HG03575 (cell line): ENCODE measurements around the gene DIO1.

ENCODE experiments used
- ATAC-seq: cut with Tn5 transposase; IDR thresholded peaks from one replicate; pipeline ENCODE4 v1.9.1; 2021; ENCODE audit not compliant: unreplicated experiment, insufficient number of reproducible peaks, low FRiP score; ENCODE audit errors: extremely low read depth

The DIO1 gene

GRCh38 chr1:53934170-53934765 lies 40.3 kb downstream of the DIO1 start:
- ATAC-seq = no peak

GRCh38 chr1:53936430-53936829 lies 42.4 kb downstream of the DIO1 start:
- ATAC-seq = no peak

- ATAC-seq = no peak
Observed at GRCh38 chr1:53938136-53938830, 44.3 kb downstream of the DIO1 start.

- no peak for ATAC-seq
Observed at GRCh38 chr1:53942127-53942957, 48.4 kb downstream of the DIO1 start.

GRCh38 chr1:53943090-53943489 lies 49.1 kb downstream of the DIO1 start:
- no peak for ATAC-seq

- no peak for ATAC-seq
Observed at GRCh38 chr1:53943490-53944043, 49.6 kb downstream of the DIO1 start.

- no peak for ATAC-seq
Observed at GRCh38 chr1:53944469-53945182, 50.6 kb downstream of the DIO1 start.

- no peak for ATAC-seq
Observed at GRCh38 chr1:53945183-53945432, 51.1 kb downstream of the DIO1 start.

GRCh38 chr1:53945433-53946251 lies 51.7 kb downstream of the DIO1 start, which contains the start of gene IFT25:
IFT25 (minus strand) TSS chr1:53945699; CDS start chr1:53940082, 5,617 bp downstream.
- ATAC-seq = peak; percentile 47

- peak; percentile 24 for ATAC-seq
Observed at GRCh38 chr1:53946252-53947171, 52.5 kb downstream of the DIO1 start, which contains the start of gene LRRC42. LRRC42 (plus strand) TSS chr1:53946350; CDS start chr1:53952000, 5,650 bp downstream.

GRCh38 chr1:53947172-53947907 lies 53.4 kb downstream of the DIO1 start:
- ATAC-seq = no peak

- ATAC-seq = no peak
Observed at GRCh38 chr1:53948291-53948690, 54.3 kb downstream of the DIO1 start.

GRCh38 chr1:53949023-53949990 lies 55.3 kb downstream of the DIO1 start:
- no peak for ATAC-seq

GRCh38 chr1:53951697-53952096 lies 57.7 kb downstream of the DIO1 start:
- ATAC-seq = no peak

GRCh38 chr1:53954128-53954527 lies 60.1 kb downstream of the DIO1 start:
- ATAC-seq = no peak
